B cell (primary cell): ENCODE measurements around the gene RRN3.

Experiments used
- EZH2 ChIP-seq: IDR thresholded peaks from 2 replicates; pipeline ENCODE4 v1.6.1; 2012; ENCODE audit warnings: borderline replicate concordance, low read depth, mild to moderate bottlenecking, moderate library complexity, low read length; ENCODE audit not compliant: insufficient read depth, poor library complexity, severe bottlenecking
- TF ChIP-seq, protein P1 (sequence below): fragments of 200-600 bp; IDR thresholded peaks from one replicate; pipeline ENCODE4 v1.8.0; 2022; ENCODE audit warnings: antibody characterized with exemption, mild to moderate bottlenecking

DNA sequence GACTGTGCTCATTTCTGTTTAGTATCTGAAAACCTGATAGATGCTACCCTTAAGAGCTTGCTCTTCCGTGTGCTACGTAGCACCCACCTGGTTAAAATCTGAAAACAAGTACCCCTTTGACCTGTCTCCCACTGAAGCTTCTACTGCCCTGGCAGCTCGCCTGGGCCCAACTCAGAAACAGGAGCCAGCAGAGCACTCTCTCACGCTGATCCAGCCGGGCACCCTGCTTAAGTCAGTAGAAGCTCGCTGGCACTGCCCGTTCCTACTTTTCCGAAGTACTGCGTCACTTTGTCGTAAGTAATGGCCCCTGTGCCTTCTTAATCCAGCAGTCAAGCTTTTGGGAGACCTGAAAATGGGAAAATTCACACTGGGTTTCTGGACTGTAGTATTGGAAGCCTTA, 57.1 kb downstream of the RRN3 start:
- TF ChIP-seq, protein P1, sequence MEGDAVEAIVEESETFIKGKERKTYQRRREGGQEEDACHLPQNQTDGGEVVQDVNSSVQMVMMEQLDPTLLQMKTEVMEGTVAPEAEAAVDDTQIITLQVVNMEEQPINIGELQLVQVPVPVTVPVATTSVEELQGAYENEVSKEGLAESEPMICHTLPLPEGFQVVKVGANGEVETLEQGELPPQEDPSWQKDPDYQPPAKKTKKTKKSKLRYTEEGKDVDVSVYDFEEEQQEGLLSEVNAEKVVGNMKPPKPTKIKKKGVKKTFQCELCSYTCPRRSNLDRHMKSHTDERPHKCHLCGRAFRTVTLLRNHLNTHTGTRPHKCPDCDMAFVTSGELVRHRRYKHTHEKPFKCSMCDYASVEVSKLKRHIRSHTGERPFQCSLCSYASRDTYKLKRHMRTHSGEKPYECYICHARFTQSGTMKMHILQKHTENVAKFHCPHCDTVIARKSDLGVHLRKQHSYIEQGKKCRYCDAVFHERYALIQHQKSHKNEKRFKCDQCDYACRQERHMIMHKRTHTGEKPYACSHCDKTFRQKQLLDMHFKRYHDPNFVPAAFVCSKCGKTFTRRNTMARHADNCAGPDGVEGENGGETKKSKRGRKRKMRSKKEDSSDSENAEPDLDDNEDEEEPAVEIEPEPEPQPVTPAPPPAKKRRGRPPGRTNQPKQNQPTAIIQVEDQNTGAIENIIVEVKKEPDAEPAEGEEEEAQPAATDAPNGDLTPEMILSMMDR: no peak
- TF ChIP-seq EZH2: no peak
